GM21528 (cell line): ENCODE data around the gene POLN.

ENCODE experiments used
- ATAC-seq: cut with Tn5 transposase; IDR thresholded peaks from one replicate; pipeline ENCODE4 v1.9.1; 2021; ENCODE audit warnings: mild to moderate bottlenecking, moderate library complexity; ENCODE audit not compliant: unreplicated experiment, low FRiP score

Gene POLN

DNA sequence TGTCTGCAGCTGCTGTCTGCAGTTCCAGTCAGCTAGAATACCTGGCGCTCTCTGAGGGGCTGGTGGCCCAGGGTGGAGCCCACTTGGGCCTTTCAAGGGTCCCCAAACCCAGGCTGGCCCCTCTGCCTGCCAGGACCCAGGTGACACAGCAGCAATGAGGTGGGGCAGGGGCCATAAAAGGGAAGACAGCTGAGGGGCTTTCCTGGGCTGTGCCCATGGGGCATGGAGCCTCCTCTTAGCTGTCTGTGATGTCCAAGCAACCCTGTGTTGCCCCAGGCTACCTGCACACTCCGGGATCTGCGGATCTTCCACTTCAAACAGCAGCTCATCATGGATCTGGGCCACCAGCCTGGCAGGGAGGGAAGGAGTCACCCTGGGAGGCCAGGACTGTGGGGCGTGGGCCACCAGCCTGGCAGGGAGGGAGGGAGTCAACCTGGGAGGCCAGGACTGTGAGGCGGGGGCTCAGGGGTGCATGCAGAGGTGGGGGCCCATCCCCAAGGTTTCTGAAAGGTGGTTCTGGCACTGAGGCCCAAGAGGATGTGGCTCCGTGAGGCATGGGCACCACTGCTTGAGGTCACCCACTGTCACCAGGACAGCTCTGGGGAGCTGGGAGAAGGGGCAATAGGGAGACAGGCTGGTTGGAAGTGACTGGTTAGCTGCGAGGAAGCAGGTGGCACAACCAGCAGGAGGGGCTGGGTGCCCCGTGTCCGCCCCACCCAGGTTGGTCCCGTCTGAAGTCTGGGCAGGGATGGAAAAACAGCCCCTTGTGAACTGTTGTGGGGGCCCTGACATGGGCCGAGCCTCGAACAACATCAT is 166.5 kb downstream of the POLN start:
- ATAC-seq: no peak

DNA sequence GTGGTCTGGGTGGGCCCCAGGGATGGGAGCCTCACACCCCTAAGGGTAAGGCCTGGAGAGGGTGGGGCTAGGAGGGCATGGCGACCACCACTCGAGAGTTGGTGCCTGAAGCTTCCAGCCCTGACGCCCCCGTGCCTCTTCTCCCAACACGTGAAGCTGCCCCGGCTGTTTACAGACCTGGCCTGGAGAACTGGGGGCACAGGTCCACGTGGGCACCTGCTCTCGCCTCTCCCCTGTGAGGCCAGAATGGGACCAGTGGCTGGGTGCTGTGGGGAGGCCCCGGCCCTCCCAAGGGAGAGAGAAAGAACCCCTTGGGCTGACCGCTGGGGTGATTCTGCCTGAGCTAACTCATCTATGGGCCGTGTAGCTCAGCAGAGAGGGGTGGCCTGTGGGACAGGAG is 167.3 kb downstream of the POLN start:
- no peak for ATAC-seq

DNA sequence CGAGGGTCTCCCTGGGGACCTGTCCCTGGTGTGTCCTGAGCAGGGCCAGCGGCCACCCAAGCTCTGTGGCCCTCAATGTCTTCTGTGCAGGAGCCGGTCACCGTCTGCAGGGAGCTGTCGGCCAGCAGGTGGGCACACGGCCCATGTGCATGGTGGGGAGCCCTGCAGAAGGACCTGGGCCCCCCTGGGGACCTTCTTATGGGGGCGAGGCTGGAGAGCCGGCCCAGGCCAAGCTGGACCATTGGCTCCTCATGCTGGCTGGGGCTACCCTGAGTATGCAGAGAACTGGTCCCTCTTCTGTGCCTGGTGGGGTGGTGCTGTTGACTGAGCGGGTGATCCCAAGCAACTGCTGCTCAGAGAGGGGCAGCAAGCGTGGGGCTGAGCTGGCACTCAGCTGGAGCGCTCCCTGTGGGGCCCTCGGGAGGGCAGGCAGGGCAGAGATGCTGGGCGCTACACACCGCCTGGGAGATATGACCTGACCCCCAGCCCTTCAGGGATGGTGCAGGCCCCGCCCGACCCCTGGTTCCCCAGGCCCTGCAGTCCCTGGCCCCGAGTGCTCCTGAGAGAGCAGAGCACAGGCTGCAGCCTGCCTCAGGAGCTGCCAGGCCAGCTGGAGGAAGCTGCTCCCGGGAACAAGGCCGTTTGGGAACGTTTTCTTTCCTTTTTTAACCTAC is 168.0 kb downstream of the POLN start:
- no peak for ATAC-seq

DNA sequence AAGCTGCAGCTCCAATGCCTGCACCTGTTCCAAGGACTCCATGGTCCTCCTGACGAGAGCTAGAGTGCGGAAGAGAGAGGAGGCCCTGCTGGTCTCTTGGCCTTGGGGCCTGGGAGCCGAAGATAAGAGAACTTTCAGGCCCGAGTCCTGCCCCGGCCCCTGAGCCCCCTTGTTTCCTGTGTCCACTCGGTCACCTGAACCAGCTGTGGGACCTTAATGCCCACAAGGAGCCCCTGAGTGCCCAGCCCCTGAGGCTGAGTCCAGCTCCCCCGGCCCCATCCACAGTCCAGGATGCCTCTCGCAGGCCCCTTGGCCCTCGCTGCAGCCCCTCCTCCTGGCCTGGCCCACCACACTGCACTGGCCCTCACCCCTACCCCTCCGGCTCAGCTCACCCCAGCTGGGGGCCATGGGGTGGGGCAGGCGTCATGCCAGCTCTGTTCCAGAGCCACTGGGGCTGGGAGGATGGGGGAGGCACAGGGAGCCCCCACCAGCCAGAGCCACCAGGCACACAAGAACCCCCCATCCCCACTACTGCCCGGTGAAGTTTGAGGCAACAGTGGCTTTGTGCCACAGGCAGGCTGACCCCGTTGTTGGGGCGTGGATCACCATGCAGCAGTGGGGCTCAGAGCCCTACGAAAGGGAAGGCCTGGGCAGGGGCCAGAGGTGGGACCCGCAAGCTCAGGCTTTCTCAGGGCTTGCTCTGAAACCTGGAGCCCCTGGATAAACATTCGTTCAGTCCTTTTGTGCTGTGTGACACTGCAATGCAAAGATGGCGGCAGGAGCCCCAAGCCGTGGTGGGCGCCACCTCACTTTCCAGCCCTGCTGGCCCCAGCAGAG is 168.7 kb downstream of the POLN start:
- ATAC-seq: no peak

DNA sequence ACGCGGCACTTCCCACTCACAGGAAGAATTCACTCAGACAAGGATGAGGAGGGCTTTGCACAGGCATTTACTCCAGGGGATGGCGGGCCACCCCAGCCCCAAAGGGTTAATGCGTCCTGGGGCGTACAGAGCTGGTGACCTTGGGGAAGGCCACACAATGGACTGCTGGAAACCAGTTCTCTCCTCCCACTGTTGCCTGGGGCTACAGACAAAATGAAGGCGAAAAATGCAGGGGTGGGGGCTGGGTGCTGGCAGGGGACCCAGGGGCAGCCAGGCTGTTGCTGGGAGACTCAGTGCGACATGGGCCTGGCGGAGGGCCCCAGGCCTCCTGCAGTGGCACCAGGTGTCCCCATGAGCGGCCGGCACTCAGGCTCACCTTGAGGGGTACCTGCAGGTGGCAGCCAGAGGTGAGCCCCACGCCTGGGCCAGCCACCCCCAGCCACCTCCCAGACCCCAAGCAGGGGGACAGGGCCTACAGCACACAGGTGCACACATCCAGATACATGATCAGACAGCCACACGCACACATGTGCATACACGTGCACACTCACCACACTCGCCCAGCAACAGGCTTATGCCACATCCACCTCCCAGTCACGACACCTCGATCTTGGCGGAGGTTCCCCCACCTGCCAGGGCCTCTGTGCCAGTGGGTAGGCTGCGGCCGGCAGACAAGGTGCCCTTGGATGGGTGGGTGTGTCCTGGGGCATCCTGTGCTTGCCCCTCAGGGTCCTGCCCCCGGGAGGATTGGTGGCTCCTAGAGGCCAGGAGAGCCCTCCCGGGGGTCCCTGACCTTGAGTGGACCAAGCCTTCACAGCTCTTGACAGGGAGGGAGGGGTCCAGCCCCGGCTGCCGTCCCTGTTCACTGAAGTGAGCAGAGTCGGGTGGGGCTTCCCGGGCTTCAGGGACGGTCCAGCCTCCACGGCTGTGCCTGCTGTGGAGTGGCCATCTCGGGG is 169.7 kb downstream of the POLN start:
- ATAC-seq: no peak

DNA sequence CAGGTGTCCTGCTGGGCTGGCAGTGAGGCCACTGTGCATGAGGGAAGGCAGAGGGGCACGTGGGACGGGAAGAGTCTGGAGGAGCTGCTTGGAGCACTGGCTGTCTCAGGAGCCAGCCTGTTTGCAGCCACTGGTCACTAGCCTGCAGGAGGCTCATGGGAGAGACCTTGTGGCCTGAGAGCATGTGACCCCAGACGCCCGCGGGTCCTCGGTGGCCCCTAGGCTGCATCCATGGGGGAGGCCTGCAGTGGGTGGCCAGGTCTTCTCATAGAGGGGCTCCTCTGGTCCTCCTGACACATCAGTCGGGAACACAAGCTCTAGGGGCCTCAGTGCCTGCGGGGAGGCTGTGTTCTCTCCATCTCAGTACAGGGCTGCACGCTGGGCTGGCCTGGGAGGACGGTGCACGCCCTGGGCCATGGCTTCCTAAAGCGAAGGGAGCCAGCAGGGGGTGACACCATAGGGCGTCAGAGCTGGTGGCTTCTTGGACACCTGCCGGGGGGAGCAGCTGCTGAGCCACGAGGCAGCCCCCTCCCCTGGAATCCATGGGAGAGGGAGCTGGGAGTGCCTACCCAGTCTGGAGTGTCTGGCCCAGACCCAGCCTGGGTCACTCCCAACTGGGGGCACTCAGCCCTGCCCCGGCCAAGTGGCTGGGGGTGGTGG is 170.5 kb downstream of the POLN start:
- no peak for ATAC-seq

DNA sequence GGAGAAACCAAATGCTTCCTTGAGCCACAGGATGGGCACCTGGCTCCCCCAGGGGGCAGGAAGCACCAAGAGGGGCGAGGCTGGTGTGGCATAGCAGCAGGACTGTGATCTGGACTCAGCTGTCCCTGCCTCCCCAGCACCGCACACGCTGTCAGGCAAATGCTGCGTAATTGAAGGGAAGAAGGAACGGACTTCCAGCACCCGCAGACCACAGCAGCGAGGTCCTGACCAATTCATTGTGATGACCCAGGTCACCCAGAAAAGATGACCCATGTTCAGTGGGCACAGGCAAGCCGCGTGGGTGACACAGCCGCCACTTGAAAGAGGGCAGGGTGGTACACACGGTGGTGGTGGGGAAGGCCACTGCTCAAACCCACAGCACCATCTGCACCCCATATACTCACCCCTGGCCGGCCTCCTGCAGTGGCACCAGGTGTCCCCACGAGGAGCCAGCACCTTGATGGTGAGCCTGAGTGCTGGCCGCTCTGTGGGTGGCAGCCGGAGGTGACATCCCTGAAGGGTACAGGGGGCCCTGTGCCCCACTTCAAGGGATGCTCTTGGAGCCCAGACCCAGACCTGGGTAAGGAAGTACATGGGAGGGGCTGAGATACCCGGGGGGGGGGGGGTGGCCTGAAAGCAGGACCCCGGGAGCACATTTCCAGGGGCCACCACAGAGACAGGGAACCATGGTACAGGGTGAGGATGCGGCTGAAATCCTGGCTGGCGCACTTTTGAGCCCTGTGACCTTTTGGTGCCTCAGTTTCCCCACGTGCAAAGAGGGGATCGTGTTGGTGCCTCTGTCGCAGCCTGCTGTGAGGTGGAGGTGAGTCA is 171.3 kb downstream of the POLN start:
- no peak for ATAC-seq

DNA sequence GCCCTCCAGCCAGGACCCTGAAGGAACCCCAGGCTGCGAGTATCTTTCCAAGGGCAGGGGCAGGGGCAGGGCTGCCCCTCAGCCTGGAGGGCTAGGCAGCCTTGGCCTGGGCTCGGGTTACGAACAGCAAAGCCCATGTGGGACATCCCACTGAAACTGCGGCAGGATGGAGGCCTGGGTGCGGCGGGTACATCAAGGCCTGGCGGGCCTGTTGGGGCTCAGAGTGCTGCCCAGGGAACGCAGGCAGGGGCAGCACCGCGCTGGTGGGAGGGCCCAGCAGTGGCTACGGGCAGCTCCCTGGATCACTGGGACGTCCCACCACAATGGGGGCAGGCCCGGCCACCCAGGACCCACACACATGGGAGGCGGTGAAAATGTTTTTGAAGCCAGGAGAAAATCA is 171.9 kb downstream of the POLN start:
- no peak for ATAC-seq

DNA sequence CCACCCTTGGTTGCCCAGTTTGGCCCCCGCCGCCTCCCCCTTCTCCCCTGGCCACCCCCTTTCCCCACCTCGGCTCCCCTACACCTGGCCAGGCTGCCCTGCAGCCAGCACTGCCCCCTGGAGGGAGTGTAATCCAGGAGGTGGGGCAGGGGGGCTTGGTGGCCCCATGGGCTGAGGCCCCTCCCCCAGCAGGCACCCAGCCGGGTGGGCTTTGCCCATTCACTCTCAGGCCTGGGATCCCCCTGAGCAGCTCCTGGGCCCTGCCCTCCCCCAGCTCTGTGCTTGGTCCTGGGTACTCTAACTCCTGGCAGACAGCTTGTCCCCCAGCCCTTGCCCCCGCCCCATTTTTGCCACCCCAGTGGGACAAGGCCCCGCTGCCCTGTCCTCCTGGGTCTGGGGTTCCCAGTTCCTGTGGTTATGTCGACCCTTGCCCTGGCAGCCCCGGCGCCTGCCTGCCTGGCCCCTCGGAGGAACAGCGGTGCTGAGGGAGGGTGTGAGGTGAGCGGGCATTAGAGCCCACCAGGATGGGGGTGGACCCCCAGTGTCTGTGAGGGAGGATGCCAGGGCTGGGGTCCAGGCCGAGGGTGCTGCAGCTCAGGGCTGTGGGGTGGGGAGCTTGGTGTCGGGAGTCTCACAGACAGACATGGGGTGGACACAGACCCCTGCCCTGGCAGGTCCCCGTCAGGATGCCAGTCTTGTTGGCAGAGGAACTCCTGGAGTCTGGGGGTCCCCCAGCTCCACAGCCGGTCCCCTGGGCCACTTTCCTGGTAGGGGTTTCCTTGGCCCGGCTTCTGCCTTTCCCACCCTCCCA is 172.6 kb downstream of the POLN start:
- ATAC-seq: no peak

DNA sequence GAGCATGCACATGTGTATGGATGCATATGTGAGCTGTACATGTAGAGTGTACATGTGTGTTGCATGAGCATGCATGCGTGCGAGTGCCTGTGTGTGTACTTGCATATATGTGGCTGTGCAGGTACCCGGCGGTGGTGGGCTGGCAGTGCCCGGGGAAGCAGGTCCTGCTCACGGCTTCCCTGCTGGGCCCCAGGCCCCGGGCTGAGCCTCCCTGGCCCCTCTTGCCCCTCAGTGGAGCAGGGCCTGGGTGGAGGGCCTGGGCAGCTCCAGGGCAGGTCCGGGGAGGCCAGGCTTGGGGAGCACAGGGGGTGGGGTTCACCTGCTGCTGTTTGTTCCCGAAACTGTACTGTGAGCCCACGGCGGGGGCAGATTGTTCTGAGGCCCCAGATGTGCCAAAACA is 173.4 kb downstream of the POLN start:
- no peak for ATAC-seq

DNA sequence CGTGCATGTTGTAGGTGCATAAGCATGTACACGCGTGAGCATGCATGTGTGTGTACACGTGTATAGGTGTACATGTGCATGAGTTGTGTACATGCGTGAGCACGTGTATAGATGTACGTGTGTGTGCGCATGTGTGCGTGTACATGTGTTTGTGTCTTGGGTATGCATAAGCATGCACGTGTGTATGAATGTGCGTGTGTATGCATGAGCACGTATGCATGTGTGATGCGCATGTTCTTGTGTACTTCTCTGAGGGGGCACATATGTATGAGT is 173.8 kb downstream of the POLN start:
- no peak for ATAC-seq

DNA sequence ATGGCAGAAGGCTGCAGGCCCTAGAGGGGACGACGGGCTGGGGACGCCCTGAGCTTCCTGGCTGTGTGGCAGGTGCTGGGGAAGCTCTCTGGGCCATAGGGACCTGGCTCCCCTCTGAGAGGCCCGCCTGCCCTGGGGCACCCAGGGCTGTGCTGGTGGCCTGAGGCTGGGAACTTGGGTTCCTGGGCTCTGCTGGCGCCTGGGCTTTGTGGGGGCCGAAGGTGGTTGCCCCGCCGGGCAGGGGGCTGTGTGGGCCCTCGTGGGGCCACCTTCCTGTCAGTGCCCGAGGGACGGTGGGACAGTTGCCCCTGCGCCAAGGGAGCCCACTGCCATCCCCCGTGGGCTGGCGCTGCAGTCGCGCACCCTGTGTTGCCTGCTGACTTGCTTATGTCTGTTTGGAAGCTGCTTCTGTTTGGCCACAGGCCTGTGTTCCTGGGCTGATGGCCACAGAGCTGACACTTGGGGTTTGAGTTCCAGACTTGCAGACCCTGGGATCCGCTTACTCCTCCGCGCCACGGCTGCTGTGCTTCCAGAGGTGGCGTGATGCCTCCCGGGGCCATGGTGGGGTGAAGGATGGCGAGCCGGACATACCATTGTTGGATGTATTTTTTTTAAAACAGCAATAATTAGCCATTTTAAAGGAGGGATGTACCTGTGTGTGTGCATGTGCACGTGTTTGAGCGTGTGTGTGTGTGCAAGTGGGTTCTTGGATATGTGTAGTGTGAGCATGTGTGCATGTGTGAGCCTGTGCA is 174.3 kb downstream of the POLN start:
- ATAC-seq: no peak

DNA sequence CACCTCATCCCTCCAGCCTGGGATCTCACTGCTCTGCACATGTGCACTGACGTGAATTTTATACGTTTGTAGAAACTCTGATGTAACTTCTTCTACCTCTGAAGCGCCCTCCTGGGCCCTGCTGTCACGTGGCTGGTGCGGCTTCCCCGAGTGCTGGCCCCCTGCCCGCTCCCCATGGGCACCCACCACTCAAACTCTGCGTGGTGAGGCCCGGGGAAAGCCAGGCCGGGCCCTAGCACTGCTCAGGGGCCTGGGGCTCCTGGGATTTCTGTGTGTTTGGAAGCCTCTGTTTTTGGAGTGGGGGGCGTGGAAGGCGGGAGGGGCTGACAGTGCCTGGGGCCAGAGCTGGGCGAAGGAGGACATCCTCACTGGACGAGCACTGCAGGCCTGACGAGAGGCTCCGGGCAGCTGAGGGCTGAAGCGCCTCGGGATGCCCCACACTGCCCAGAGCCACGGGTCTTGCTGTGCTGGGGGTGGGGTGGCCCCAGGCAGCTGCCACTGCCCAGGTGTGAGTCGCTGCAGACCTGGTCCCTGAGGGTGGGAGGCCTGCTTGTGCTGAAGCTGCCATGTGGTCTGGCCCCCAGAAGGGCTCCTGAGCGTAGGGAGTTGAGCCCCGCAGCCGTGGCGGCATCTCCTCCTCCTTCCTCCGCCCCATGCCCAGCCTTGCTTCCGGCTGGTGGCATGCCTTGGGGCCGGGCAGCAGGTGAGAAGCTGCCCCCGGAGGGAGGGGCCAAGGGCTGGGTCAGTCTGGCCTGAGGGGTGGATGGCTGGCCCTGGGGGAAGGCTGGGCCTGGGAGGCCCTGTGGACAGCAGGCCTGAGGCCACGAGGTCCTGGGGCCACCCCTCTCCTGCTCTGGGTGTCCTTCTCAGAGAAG is 175.1 kb downstream of the POLN start:
- no peak for ATAC-seq

DNA sequence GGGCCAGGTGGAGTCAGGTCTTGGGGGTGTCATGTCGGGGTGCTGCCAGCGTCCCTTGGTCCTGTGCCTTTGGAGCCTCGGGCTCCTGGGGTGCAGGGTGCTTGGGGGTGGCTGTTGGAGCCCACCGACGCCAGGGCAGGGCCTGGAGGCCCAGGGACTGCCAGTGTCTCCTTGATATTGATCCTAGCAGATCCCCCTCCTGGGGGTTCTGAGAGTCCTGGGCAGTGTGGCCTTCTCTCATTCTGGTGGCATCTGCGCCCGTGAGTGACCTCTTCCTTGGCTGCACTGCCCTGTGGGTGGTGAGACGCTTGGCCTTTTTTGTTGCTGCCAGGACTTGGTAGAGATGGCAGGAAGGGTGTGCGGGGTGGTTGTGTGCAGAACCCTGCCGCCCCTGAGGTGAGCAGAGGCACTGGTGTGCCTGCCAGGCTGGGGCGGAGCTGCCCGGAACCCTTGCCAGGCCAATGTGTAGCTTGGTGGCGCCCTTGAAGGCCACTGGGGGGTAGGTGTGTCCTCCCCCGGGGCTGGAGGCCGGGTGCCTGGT is 175.8 kb downstream of the POLN start:
- no peak for ATAC-seq

DNA sequence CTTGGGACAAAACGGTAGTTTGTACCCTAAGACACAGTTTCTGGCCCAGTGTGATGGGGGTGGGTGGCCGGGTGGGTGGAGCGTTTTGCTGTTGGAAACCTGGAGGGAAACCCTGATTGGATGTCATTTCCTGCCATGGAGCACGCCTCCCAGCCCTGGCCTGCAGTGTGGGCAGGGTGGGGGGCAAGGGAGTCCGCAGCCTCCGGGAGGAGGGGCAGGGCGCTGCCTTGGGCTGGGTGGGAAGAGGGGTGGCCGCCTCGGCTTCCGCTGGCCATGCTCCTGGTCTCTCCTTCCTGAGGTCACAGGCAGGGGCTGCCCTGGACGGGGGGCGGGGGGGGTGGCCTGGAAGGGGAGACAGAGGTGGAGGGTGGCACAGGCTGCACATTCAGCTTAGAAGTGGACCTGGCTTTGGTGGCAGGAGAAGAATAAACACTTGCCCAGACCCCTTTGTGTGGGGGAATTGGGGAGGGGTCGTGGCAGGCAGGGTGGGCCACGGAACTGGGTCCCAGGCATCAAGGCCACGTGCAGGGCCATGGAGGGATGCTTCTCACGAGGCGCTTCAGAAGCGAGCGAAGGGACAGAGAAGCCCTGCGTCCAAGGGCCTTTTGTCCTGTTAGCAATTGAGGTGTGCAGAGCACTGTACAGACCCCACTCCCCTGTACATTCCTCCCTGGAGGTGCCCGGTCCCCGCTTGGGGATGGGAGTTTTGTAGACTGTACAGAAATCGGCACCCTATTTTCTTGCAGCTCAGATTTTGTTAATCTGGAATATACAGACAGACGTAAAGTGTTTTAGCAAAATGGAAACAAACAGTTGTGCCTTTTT is 176.6 kb downstream of the POLN start:
- ATAC-seq: no peak
